Lower lobe of right lung (tissue), 2 donors: ENCODE results near the gene OGA. TPM values are rescaled to one million over a fixed set of nuclear protein-coding genes. Genes with fewer than 3 reads are reported as not detected.

ENCODE experiments used
- ATAC-seq, 2 donors: fragments of 200-7000 bp; cut with Tn5 transposase; one replicate each; pipeline ENCODE4 v1.9.1; 2020 to 2022; ENCODE audit warnings: mild to moderate bottlenecking in 2 of 2, moderate library complexity in 2 of 2
- DNase-seq: peaks from one replicate; pipeline ENCODE4 v3.0.0-alpha.2; 2020
- H3K27ac ChIP-seq: fragments of 200-600 bp; one replicate; pipeline ENCODE4 v1.8.0; 2022
- H3K27me3 ChIP-seq: fragments of 200-600 bp; one replicate; pipeline ENCODE4 v1.8.0; 2022; ENCODE audit warnings: low read depth
- H3K36me3 ChIP-seq: fragments of 200-600 bp; one replicate; pipeline ENCODE4 v1.8.0; 2022; ENCODE audit warnings: mild to moderate bottlenecking
- H3K4me1 ChIP-seq: fragments of 200-600 bp; one replicate; pipeline ENCODE4 v1.8.0; 2022
- H3K4me3 ChIP-seq: fragments of 200-600 bp; one replicate; pipeline ENCODE4 v1.8.0; 2022; ENCODE audit warnings: mild to moderate bottlenecking
- H3K9me3 ChIP-seq: fragments of 200-600 bp; one replicate; pipeline ENCODE4 v1.8.0; 2022
- intact Hi-C: fragments of 100-400 bp; cut with DNase I; formaldehyde crosslinking; loops from one replicate; pipeline ENCODE4 v1.11.0; 2022
- long read RNA-seq: library from polyadenylated mRNA; unstranded; transcript quantifications from one replicate; pipeline ENCODE4 v2.0.0, GENCODE V29; 2021
- total RNA-seq: library from RNA; stranded (reverse); fragmentation: NEBNext Ultra II Directional; extraction: Animal tissue kit (Norgen Biotek cat#: 25700); gene quantifications from one replicate; pipeline ENCODE4 v1.2.1, GENCODE V29; 2021
- TF ChIP-seq, protein P1 (sequence below): fragments of 200-600 bp; IDR thresholded peaks from one replicate; pipeline ENCODE4 v1.8.0; 2022; ENCODE audit warnings: antibody characterized with exemption, mild to moderate bottlenecking
- donor health status: DM: no; HTN: yes; CAD: no; lungs with severe emphysema.

Gene OGA
- total RNA-seq, result 113 TPM
- long read RNA-seq, full-length matches to known transcripts, result 26 of 57 reads
- long read RNA-seq, partial matches to known transcripts, result 17 of 57 reads
- long read RNA-seq, other reads (novel, unspliced or antisense), result 14 of 57 reads

DNA sequence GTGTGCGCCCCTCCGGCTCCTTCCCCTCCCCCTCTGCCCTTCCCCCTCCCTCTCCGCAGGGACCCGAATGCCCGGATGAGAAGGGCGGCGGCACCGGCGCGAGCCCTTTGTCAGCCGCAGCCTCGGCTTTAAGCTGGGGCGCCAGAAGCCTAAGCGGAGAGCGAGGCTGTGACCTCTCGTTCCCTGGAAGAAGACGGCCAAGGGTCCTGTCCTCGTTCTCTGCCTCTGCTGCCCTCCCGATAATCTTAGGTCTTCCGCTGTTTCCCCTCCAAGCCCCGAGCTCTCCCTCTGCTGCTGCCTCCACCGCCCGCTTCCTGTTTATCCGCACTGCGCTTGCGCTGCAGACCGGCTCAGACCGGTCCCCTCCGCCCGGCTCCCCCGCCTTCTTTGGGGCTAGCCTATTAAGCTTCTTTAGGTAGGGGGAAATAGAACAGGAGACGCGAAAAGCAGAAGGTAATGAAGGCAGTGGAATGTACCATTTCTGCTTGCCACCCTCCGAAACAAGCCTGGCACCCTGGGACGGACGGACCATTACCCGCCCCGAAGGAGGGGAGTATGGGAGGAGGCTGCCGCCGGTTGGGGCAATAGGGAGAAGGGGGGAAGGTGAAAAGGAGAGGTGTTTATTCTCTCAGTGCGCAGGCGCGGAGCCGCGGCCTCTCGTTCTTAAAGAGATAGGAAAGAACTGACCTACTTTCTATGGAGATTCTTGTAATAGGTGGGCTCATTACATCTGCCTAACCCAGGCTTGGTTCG, at the start of gene OGA:
Gene OGA (minus strand): TSS at position 326 of the 753 bp plus-strand sequence. CDS start 422 bp downstream, outside the sequence.
- TF ChIP-seq, protein P1, sequence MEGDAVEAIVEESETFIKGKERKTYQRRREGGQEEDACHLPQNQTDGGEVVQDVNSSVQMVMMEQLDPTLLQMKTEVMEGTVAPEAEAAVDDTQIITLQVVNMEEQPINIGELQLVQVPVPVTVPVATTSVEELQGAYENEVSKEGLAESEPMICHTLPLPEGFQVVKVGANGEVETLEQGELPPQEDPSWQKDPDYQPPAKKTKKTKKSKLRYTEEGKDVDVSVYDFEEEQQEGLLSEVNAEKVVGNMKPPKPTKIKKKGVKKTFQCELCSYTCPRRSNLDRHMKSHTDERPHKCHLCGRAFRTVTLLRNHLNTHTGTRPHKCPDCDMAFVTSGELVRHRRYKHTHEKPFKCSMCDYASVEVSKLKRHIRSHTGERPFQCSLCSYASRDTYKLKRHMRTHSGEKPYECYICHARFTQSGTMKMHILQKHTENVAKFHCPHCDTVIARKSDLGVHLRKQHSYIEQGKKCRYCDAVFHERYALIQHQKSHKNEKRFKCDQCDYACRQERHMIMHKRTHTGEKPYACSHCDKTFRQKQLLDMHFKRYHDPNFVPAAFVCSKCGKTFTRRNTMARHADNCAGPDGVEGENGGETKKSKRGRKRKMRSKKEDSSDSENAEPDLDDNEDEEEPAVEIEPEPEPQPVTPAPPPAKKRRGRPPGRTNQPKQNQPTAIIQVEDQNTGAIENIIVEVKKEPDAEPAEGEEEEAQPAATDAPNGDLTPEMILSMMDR, result no peak
- DNase-seq, result peak; percentile 99
- H3K27me3 ChIP-seq, result no peaks in the 10 kb centered on the region
- H3K9me3 ChIP-seq, result no peaks in the 10 kb centered on the region
- peak within 1 kb of the TSS; percentile 95 for H3K27ac ChIP-seq
- peak within 1 kb of the TSS; percentile 100 for H3K4me3 ChIP-seq
- H3K36me3 ChIP-seq, result no peaks in the 10 kb centered on the region
- peaks cover 33% of the 10 kb centered on the region for H3K4me1 ChIP-seq
- peak; percentile 95 to 97 for ATAC-seq
- intact Hi-C loops, result no loop called here

GRCh38 chr10:101867931-101868330, 49.7 kb upstream of the OGA start:
- no peak overlapping the region for H3K27ac ChIP-seq
- no peaks in the 10 kb centered on the region for H3K27me3 ChIP-seq
- intact Hi-C loops, result no loop called here
- TF ChIP-seq, protein P1, result no peak
- H3K4me1 ChIP-seq, result no peaks in the 10 kb centered on the region
- ATAC-seq, result no peak
- H3K9me3 ChIP-seq, result no peaks in the 10 kb centered on the region
- DNase-seq, result no peak
- H3K36me3 ChIP-seq, result peaks cover 4% of the 10 kb centered on the region
- H3K4me3 ChIP-seq, result no peak overlapping the region

- Histone ChIP-seq H3K4me1 (peaks cover 4% of the 10 kb centered on the region), H3K27me3 (no peaks in the 10 kb centered on the region), H3K9me3 (peaks cover 7% of the 10 kb centered on the region), H3K27ac (no peak overlapping the region), H3K4me3 (no peak overlapping the region), H3K36me3 (no peaks in the 10 kb centered on the region)
- no peak for DNase-seq
- no peak for ATAC-seq
- TF ChIP-seq, protein P1, result no peak
- intact Hi-C loops, result no loop called here
These were observed 41.3 kb upstream of the OGA start for GRCh38 chr10:101859530-101859929.

- no peak overlapping the region for H3K27ac ChIP-seq
- no peaks in the 10 kb centered on the region for H3K27me3 ChIP-seq
- ATAC-seq (peak in 1 of 2 donors; percentile 12), DNase-seq (no peak)
- H3K4me3 ChIP-seq, result no peak overlapping the region
- TF ChIP-seq, protein P1, result no peak
- H3K9me3 ChIP-seq, result peaks cover 7% of the 10 kb centered on the region
- H3K4me1 ChIP-seq, result peaks cover 4% of the 10 kb centered on the region
- intact Hi-C loops, result no loop called here
- H3K36me3 ChIP-seq, result no peaks in the 10 kb centered on the region
These were observed 40.7 kb upstream of the OGA start for GRCh38 chr10:101858723-101859500.

DNA sequence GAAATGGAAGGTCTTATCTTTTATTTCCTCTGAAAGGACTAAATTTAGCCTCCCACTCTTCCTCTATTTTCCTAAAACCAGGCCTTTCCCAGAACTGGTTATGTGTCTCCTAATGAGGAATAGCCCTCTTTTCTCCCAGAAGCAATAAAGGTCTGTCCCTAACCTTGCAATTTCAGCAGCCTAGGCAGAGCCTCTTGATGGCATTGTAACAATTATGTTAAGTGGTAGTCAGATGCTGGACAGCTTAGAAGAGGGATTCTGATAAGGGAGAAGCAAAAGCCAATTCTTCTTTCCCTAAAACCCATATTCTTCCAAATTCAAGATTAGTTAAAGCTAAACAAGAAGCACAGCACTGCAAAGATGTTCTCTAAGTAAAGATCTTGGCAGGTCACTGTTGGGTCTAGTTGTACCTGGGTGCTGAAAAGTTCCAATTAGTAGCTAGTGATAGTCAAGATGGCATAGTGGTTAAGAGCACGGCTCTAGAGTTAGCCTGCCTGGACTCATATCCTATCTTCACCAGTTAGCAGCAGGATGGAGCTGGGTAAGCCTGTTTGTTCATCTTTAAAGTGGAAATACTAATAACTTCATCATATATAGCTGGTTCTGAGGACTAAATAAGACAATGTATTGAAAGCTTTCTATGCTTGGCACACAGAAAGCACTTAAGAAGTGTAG, 39.7 kb upstream of the OGA start:
- no peaks in the 10 kb centered on the region for H3K36me3 ChIP-seq
- DNase-seq (no peak), ATAC-seq (no peak)
- no peak overlapping the region for H3K4me3 ChIP-seq
- H3K9me3 ChIP-seq, result peaks cover 7% of the 10 kb centered on the region
- H3K27me3 ChIP-seq, result no peaks in the 10 kb centered on the region
- intact Hi-C loops, result no loop called here
- H3K27ac ChIP-seq, result no peak overlapping the region
- TF ChIP-seq, protein P1, result no peak
- H3K4me1 ChIP-seq, result peaks cover 4% of the 10 kb centered on the region
